HPDE6-E6E7 (cell line): ENCODE measurements around the gene HSD17B14.
"Not testable (repeated sequence)": the region's sequence is repeated elsewhere in the genome, so short reads cannot be mapped to it uniquely, and the experiment has no call there.

Experiments
- DNase-seq: peaks from one replicate; pipeline ENCODE4 v3.0.0; 2011; ENCODE audit warnings: missing footprints; ENCODE audit errors: extremely low spot score

Gene HSD17B14

GRCh38 chr19:48867123-48867745 lies 30.9 kb upstream of the HSD17B14 start:
- DNase-seq = no peak

GRCh38 chr19:48866692-48867091 lies 30.4 kb upstream of the HSD17B14 start:
- no peak for DNase-seq

GRCh38 chr19:48862827-48863226 lies 26.5 kb upstream of the HSD17B14 start:
- DNase-seq = no peak

GRCh38 chr19:48861313-48861712 lies 25.0 kb upstream of the HSD17B14 start:
- DNase-seq = no peak

- no peak for DNase-seq
Measured at GRCh38 chr19:48859711-48860572, 23.7 kb upstream of the HSD17B14 start.

GRCh38 chr19:48858984-48859710 lies 22.9 kb upstream of the HSD17B14 start:
- DNase-seq = no peak

- no peak for DNase-seq
Measured at GRCh38 chr19:48856921-48857320, 20.6 kb upstream of the HSD17B14 start.

GRCh38 chr19:48854103-48854502 lies 17.8 kb upstream of the HSD17B14 start:
- DNase-seq = no peak

- no peak for DNase-seq
Measured at GRCh38 chr19:48853483-48853882, 17.2 kb upstream of the HSD17B14 start.

GRCh38 chr19:48852292-48852691 lies 16.0 kb upstream of the HSD17B14 start:
- no peak for DNase-seq

- DNase-seq = not testable (repeated sequence)
Measured at GRCh38 chr19:48846659-48847058, 10.4 kb upstream of the HSD17B14 start.

- DNase-seq = no peak
Measured at GRCh38 chr19:48845384-48845783, 9.1 kb upstream of the HSD17B14 start.

GRCh38 chr19:48844472-48844871 lies 8.2 kb upstream of the HSD17B14 start:
- DNase-seq = no peak

- DNase-seq = no peak
Measured at GRCh38 chr19:48842789-48843162, 6.5 kb upstream of the HSD17B14 start.

GRCh38 chr19:48841571-48841970 lies 5.3 kb upstream of the HSD17B14 start:
- no peak for DNase-seq

GRCh38 chr19:48841047-48841446 lies 4.8 kb upstream of the HSD17B14 start:
- no peak for DNase-seq

GRCh38 chr19:48837687-48838086 lies 1.4 kb upstream of the HSD17B14 start:
- no peak for DNase-seq

GRCh38 chr19:48837051-48837524 lies 797 bp upstream of the HSD17B14 start:
- DNase-seq = no peak

GRCh38 chr19:48835734-48836088 lies 580 bp downstream of the HSD17B14 start:
- peak; percentile 80 for DNase-seq

GRCh38 chr19:48833977-48834376 lies 2.3 kb downstream of the HSD17B14 start:
- DNase-seq = no peak

GRCh38 chr19:48833049-48833448 lies 3.2 kb downstream of the HSD17B14 start:
- no peak for DNase-seq

GRCh38 chr19:48830965-48831364 lies 5.3 kb downstream of the HSD17B14 start:
- no peak for DNase-seq

- DNase-seq = no peak
Measured at GRCh38 chr19:48830088-48830487, 6.2 kb downstream of the HSD17B14 start.
